IMR-90 (cell line): ENCODE results near the gene RABIF. TPM values are rescaled to one million over a fixed set of nuclear protein-coding genes. Genes with fewer than 3 reads are reported as not detected.

Experiments
- ATAC-seq: fragments of 200-7000 bp; cut with Tn5 transposase; 2 replicates; pipeline ENCODE4 v1.9.1; 2020; ENCODE audit warnings: low read depth, mild to moderate bottlenecking, moderate library complexity
- BruUV-seq: library from RNA; stranded (reverse); fragments of 400-500 nt; replicated peaks from 2 replicates; lab custom pipeline; 2021; lab: Mats Ljungman, UMichigan
- CTCF ChIA-PET: fragments of 300-600 bp; formaldehyde crosslinking; extraction: SDS; loops from one replicate; lab custom pipeline; 2021; ENCODE audit warnings: antibody characterized with exemption; lab: Yijun Ruan, JAX
- POLR2A ChIA-PET: fragments of 300-600 bp; sonication (Branson Sonifier 250); formaldehyde crosslinking; loops from one replicate; lab custom pipeline; 2022; ENCODE audit warnings: antibody characterized with exemption; ENCODE audit not compliant: unreplicated experiment; lab: Charles Lee
- DNase-seq: peaks from one replicate; pipeline ENCODE4 v3.0.0; 2013
- H2AFZ ChIP-seq: replicated peaks from 2 replicates; pipeline ENCODE3; 2013; ENCODE audit warnings: low read length, mild to moderate bottlenecking; ENCODE audit not compliant: poor library complexity
- H2AK5ac ChIP-seq: 2 replicates; pipeline ENCODE4 v1.6.1; 2013; ENCODE audit warnings: low read depth, low read length, inconsistent platforms
- H2AK9ac ChIP-seq: replicated peaks from 2 replicates; pipeline ENCODE3; 2013; ENCODE audit warnings: mild to moderate bottlenecking, low read depth, low read length, moderate library complexity; ENCODE audit not compliant: poor library complexity
- H2BK120ac ChIP-seq: 2 replicates; pipeline ENCODE4 v1.6.1; 2013; ENCODE audit warnings: low read depth, low read length, inconsistent platforms
- H2BK15ac ChIP-seq: 3 replicates; pipeline ENCODE4 v1.6.1; 2013; ENCODE audit warnings: low read depth, low read length, inconsistent platforms
- H2BK20ac ChIP-seq: 2 replicates; pipeline ENCODE4 v1.6.1; 2013; ENCODE audit warnings: low read depth, mild to moderate bottlenecking, inconsistent platforms, low read length, moderate library complexity
- H2BK5ac ChIP-seq: 2 replicates; pipeline ENCODE4 v1.6.1; 2013; ENCODE audit warnings: mild to moderate bottlenecking, low read depth, low read length, inconsistent platforms; ENCODE audit not compliant: poor library complexity, severe bottlenecking
- H3K14ac ChIP-seq: replicated peaks from 2 replicates; pipeline ENCODE4 v1.6.1; 2013; ENCODE audit warnings: low read depth, low read length, inconsistent platforms
- H3K18ac ChIP-seq: 2 replicates; pipeline ENCODE4 v1.6.1; 2013; ENCODE audit warnings: low read depth, low read length, control low read depth
- H3K23ac ChIP-seq: 2 replicates; pipeline ENCODE4 v1.6.1; 2013; ENCODE audit warnings: low read depth, low read length, inconsistent platforms
- H3K27ac ChIP-seq: 2 replicates; pipeline ENCODE4 v1.5.1; 2013; ENCODE audit warnings: mild to moderate bottlenecking, control low read depth, low read length; ENCODE audit not compliant: insufficient read depth
- H3K27me3 ChIP-seq: 2 replicates; pipeline ENCODE4 v1.6.1; 2013; ENCODE audit warnings: low read length; ENCODE audit not compliant: control insufficient read depth, insufficient read depth
- H3K36me3 ChIP-seq: 2 replicates; pipeline ENCODE4 v1.6.1; 2013; ENCODE audit warnings: low read length, mixed read lengths; ENCODE audit not compliant: control insufficient read depth, insufficient read depth
- H3K4ac ChIP-seq: 2 replicates; pipeline ENCODE4 v1.6.1; 2013; ENCODE audit warnings: low read depth, low read length, inconsistent platforms
- H3K4me1 ChIP-seq: 2 replicates; pipeline ENCODE4 v1.6.1; 2013; ENCODE audit warnings: low read length, mixed read lengths; ENCODE audit not compliant: control insufficient read depth, insufficient read depth
- H3K4me2 ChIP-seq: 2 replicates; pipeline ENCODE4 v1.6.1; 2013; ENCODE audit warnings: low read depth, mild to moderate bottlenecking, control low read depth, low read length, moderate library complexity
- H3K4me3 ChIP-seq: 2 replicates; pipeline ENCODE4 v1.5.1; 2013; ENCODE audit warnings: low read depth, mild to moderate bottlenecking, control low read depth, low read length, moderate library complexity; ENCODE audit not compliant: insufficient read depth
- H3K56ac ChIP-seq: 2 replicates; pipeline ENCODE4 v1.6.1; 2013; ENCODE audit warnings: low read length, inconsistent platforms; ENCODE audit not compliant: insufficient read depth; ENCODE audit errors: extremely low read depth
- H3K79me1 ChIP-seq, 2 experiments: 2 replicates each; pipeline ENCODE4 v1.6.1; 2013; ENCODE audit warnings: low read length in 2 of 2, inconsistent platforms in 1 of 2, low read depth in 1 of 2
- H3K9ac ChIP-seq: 2 replicates; pipeline ENCODE4 v1.6.1; 2013; ENCODE audit warnings: low read depth, low read length, control low read depth
- H3K9me1 ChIP-seq: 2 replicates; pipeline ENCODE4 v1.6.1; 2013; ENCODE audit warnings: low read length, inconsistent platforms; ENCODE audit not compliant: insufficient read depth
- H3K9me3 ChIP-seq: 2 replicates; pipeline ENCODE4 v1.6.1; 2013; ENCODE audit warnings: low read length; ENCODE audit not compliant: control insufficient read depth, insufficient read depth
- H4K20me1 ChIP-seq: 2 replicates; pipeline ENCODE4 v1.6.1; 2013; ENCODE audit warnings: low read length, inconsistent platforms; ENCODE audit not compliant: insufficient read depth
- H4K5ac ChIP-seq: 2 replicates; pipeline ENCODE4 v1.6.1; 2013; ENCODE audit warnings: mild to moderate bottlenecking, low read depth, low read length, control low read depth
- H4K8ac ChIP-seq, 2 experiments: 2 replicates each; pipeline ENCODE4 v1.6.1; 2013; ENCODE audit warnings: low read depth in 2 of 2, low read length in 2 of 2, control low read depth in 1 of 2, inconsistent platforms in 1 of 2
- H4K91ac ChIP-seq: 2 replicates; pipeline ENCODE4 v1.6.1; 2013; ENCODE audit warnings: low read depth, low read length, inconsistent platforms; ENCODE audit not compliant: insufficient read depth
- BHLHE40 ChIP-seq: fragments of 150-350 bp; IDR thresholded peaks from 2 replicates; pipeline ENCODE4 v1.6.1; 2016; ENCODE audit warnings: mild to moderate bottlenecking, low read depth, low read length
- CEBPB ChIP-seq: IDR thresholded peaks from 2 replicates; pipeline ENCODE4 v1.6.1; 2012; ENCODE audit warnings: low read depth, low read length, improper control_type of control experiment
- CHD1 ChIP-seq: IDR thresholded peaks from 2 replicates; pipeline ENCODE4 v1.6.1; 2012; ENCODE audit warnings: low read depth, low read length, improper control_type of control experiment
- MAFK ChIP-seq: IDR thresholded peaks from 2 replicates; pipeline ENCODE4 v1.6.1; 2012; ENCODE audit warnings: low read depth, low read length, improper control_type of control experiment
- MXI1 ChIP-seq: IDR thresholded peaks from 2 replicates; pipeline ENCODE4 v1.6.1; 2012; ENCODE audit warnings: low read depth, mild to moderate bottlenecking, low read length, moderate library complexity, borderline replicate concordance
- NFE2L2 ChIP-seq: fragments of 150-350 bp; IDR thresholded peaks from 2 replicates; pipeline ENCODE4 v1.6.1; 2016; ENCODE audit warnings: low read depth, mild to moderate bottlenecking, low read length
- POLR2A ChIP-seq: IDR thresholded peaks from 2 replicates; pipeline ENCODE4 v1.6.1; 2012; ENCODE audit warnings: mild to moderate bottlenecking, low read depth, low read length
- RAD21 ChIP-seq: IDR thresholded peaks from 2 replicates; pipeline ENCODE4 v1.6.1; 2012; ENCODE audit warnings: low read length, improper control_type of control experiment
- RCOR1 ChIP-seq: IDR thresholded peaks from 2 replicates; pipeline ENCODE4 v1.6.1; 2012; ENCODE audit warnings: mild to moderate bottlenecking, low read length, improper control_type of control experiment; ENCODE audit not compliant: insufficient replicate concordance
- RFX5 ChIP-seq: IDR thresholded peaks from 2 replicates; pipeline ENCODE4 v1.8.0; 2012; ENCODE audit warnings: low read depth, mild to moderate bottlenecking, low read length, moderate library complexity
- SMC3 ChIP-seq: fragments of 150-350 bp; IDR thresholded peaks from 2 replicates; pipeline ENCODE4 v1.6.1; 2016; ENCODE audit warnings: low read depth, mild to moderate bottlenecking, antibody characterized with exemption, low read length, moderate library complexity
- WGBS, 2 experiments: methylation state at CpG; one replicate each; pipeline versions ENCODE4 v1.1.5 to v1.1.7; 2013; ENCODE audit warnings: missing lambda C conversion rate in 2 of 2; ENCODE audit not compliant: insufficient read length in 1 of 2; ENCODE audit errors: extremely low coverage in 2 of 2; 5-methylcytosine and 5-hydroxymethylcytosine counted together
- dilution Hi-C: fragments of 300-500 bp; cut with HindIII; formaldehyde crosslinking; loops from one replicate; pipeline ENCODE4 v1.14.3; 2018; ENCODE audit warnings: low sequenced_read_pairs; ENCODE audit not compliant: unreplicated experiment
- in situ Hi-C: fragments of 300-500 bp; cut with MboI; formaldehyde crosslinking; loops from 3 replicates; pipeline ENCODE4 v1.14.3; 2019; ENCODE audit warnings: low sequenced_read_pairs, inconsistent platforms, mixed read lengths
- intact Hi-C: fragments of 100-400 bp; cut with micrococcal nuclease; formaldehyde crosslinking; loops from 2 replicates; pipeline ENCODE4 v1.10.0; 2022
- polyA plus RNA-seq, 3 experiments: library from polyadenylated mRNA; depleted of rRNA; stranded (reverse); fragments of >200 nt; gene quantifications; 2 replicates each; pipeline ENCODE4 v1.2.3, GENCODE V29; 2012; ENCODE audit warnings: low replicate concordance in 1 of 3
- total RNA-seq: library from RNA; depleted of rRNA; stranded (reverse); fragments of >200 nt; gene quantifications from 2 replicates; pipeline ENCODE4 v1.2.3, GENCODE V29; 2012
- TF ChIP-seq, protein P1 (sequence below): fragments of 150-350 bp; IDR thresholded peaks from 2 replicates; pipeline ENCODE4 v1.6.1; 2016; ENCODE audit warnings: low read depth, mild to moderate bottlenecking, low read length, moderate library complexity, borderline replicate concordance
- TF ChIP-seq, protein P2 (sequence below): conservative IDR thresholded peaks from 2 replicates; pipeline ENCODE4 v1.5.1; 2012; ENCODE audit warnings: mild to moderate bottlenecking, low read depth, low read length, improper control_type of control experiment

Gene RABIF
- total and polyA plus RNA-seq, 2 of the 4 experiments (the other 2 are of a cell fraction): 4.8 to 7.9 TPM

DNA sequence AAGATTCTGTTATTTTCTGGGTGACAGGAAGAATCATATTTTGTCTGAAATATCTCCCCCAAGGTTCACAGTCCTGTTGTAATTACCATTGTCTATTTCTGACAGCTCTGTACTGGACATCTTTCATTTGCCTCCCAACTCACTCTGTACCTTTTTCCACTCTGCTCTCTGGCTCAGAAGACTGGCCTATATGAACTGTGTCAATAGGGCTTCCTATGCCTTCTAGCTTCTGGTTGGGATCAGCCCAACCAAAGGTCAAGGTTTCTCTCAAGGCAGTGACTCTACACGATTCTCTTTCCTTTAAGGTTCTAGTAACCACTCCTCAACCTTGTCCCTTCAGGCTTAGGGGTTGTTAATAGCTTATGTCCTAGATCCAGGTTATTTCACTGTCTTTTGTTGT, 20.5 kb upstream of the RABIF start:
- intact Hi-C loops: loop anchor here (5.0 kb wide), 1 partner anchor 33 kb away; no protein-coding TSS in a partner anchor

More for the DNA sequence above, 20.5 kb upstream of the RABIF start:
- no TSS peak for BruUV-seq
- no peak overlapping the region for H4K91ac ChIP-seq
- no peak overlapping the region for H2BK15ac ChIP-seq
- no peak overlapping the region for H4K5ac ChIP-seq
- TF ChIP-seq BHLHE40 (no peak), NFE2L2 (no peak), RFX5 (no peak), RCOR1 (no peak), RAD21 (no peak), MAFK (no peak), CHD1 (no peak), SMC3 (no peak), MXI1 (no peak), CEBPB (no peak), POLR2A (no peak)
- TF ChIP-seq, protein P1, sequence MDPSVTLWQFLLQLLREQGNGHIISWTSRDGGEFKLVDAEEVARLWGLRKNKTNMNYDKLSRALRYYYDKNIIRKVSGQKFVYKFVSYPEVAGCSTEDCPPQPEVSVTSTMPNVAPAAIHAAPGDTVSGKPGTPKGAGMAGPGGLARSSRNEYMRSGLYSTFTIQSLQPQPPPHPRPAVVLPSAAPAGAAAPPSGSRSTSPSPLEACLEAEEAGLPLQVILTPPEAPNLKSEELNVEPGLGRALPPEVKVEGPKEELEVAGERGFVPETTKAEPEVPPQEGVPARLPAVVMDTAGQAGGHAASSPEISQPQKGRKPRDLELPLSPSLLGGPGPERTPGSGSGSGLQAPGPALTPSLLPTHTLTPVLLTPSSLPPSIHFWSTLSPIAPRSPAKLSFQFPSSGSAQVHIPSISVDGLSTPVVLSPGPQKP: no peak
- TF ChIP-seq, protein P2, sequence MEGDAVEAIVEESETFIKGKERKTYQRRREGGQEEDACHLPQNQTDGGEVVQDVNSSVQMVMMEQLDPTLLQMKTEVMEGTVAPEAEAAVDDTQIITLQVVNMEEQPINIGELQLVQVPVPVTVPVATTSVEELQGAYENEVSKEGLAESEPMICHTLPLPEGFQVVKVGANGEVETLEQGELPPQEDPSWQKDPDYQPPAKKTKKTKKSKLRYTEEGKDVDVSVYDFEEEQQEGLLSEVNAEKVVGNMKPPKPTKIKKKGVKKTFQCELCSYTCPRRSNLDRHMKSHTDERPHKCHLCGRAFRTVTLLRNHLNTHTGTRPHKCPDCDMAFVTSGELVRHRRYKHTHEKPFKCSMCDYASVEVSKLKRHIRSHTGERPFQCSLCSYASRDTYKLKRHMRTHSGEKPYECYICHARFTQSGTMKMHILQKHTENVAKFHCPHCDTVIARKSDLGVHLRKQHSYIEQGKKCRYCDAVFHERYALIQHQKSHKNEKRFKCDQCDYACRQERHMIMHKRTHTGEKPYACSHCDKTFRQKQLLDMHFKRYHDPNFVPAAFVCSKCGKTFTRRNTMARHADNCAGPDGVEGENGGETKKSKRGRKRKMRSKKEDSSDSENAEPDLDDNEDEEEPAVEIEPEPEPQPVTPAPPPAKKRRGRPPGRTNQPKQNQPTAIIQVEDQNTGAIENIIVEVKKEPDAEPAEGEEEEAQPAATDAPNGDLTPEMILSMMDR: no peak
- no peak overlapping the region for H3K4me2 ChIP-seq
- H4K8ac ChIP-seq: no peak overlapping the region
- H3K18ac ChIP-seq: no peak overlapping the region
- no peak overlapping the region for H3K9ac ChIP-seq
- H4K20me1 ChIP-seq: no peaks in the 10 kb centered on the region
- H3K4ac ChIP-seq: no peak overlapping the region
- H2BK5ac ChIP-seq: no peak overlapping the region
- H3K27ac ChIP-seq: no peak overlapping the region
- DNase-seq: no peak
- H3K9me3 ChIP-seq: no peaks in the 10 kb centered on the region
- no peaks in the 10 kb centered on the region for H3K4me1 ChIP-seq
- H2AK5ac ChIP-seq: no peak overlapping the region
- no peak overlapping the region for H2BK120ac ChIP-seq
- no peaks in the 10 kb centered on the region for H3K9me1 ChIP-seq
- H2AFZ ChIP-seq: no peak overlapping the region
- ChIA-PET CTCF (no interaction called here), POLR2A (interaction anchor here (0.5 kb wide), 1 partner anchor 13 kb away, joined by 3 read pairs; no protein-coding TSS in a partner anchor)
- no CpG with 5 or more reads among the region's 1 CpG for WGBS, 2 experiments
- no peak overlapping the region for H3K4me3 ChIP-seq
- H2BK20ac ChIP-seq: no peak overlapping the region
- no peak for ATAC-seq
- H3K56ac ChIP-seq: no peak overlapping the region
- no peak overlapping the region for H2AK9ac ChIP-seq
- peaks cover 39% of the 10 kb centered on the region for H3K36me3 ChIP-seq
- no peak overlapping the region for H3K23ac ChIP-seq
- dilution Hi-C loops (no loop called here), in situ Hi-C loops (no loop called here)
- no peaks in the 10 kb centered on the region; a peak in 1 of 4 replicates for H3K79me1 ChIP-seq
- no peak overlapping the region for H3K14ac ChIP-seq
- H3K27me3 ChIP-seq: no peaks in the 10 kb centered on the region
